GM13977 (cell line): ENCODE measurements around the gene C22orf31.

Experiments used
- DNase-seq: peaks from one replicate; pipeline ENCODE4 v3.0.0; 2012; ENCODE audit warnings: low spot score
- in situ Hi-C: fragments of 300-500 bp; cut with MboI; formaldehyde crosslinking; loops from one replicate; pipeline ENCODE4 v1.12.0; 2022; ENCODE audit warnings: low sequenced_read_pairs, low pct_unique_long_range_greater_than_20kb, mixed read lengths, inconsistent platforms; ENCODE audit not compliant: unreplicated experiment
- TF ChIP-seq, protein P1 (sequence below): IDR thresholded peaks from 2 replicates; pipeline ENCODE4 v1.5.1; 2012; ENCODE audit warnings: mild to moderate bottlenecking, control low read depth; ENCODE audit not compliant: insufficient read depth; ENCODE audit errors: extremely low read depth, missing control alignments

Gene C22orf31

DNA sequence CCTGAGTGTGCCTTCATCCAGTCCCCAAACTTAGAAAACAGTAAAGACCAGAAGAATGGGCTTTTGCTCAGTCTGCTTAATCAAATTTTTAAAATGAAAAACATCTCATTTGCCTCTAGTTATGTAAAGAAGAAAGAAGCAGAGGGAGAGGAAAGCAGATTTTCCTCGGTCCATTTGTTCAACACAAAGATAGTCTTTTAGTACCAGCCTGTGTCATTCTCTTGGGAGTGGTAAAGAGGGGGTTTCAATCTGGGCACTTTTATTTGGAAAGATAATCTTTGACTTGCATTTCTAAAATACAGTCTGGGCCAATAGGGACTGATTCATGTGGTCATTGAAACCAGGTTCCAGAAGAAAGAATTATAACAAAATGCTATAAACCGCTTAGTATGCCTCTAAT lies 40.7 kb upstream of the C22orf31 start:
- DNase-seq, result no peak
- in situ Hi-C loops, result no loop called here
- TF ChIP-seq, protein P1, sequence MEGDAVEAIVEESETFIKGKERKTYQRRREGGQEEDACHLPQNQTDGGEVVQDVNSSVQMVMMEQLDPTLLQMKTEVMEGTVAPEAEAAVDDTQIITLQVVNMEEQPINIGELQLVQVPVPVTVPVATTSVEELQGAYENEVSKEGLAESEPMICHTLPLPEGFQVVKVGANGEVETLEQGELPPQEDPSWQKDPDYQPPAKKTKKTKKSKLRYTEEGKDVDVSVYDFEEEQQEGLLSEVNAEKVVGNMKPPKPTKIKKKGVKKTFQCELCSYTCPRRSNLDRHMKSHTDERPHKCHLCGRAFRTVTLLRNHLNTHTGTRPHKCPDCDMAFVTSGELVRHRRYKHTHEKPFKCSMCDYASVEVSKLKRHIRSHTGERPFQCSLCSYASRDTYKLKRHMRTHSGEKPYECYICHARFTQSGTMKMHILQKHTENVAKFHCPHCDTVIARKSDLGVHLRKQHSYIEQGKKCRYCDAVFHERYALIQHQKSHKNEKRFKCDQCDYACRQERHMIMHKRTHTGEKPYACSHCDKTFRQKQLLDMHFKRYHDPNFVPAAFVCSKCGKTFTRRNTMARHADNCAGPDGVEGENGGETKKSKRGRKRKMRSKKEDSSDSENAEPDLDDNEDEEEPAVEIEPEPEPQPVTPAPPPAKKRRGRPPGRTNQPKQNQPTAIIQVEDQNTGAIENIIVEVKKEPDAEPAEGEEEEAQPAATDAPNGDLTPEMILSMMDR, result no peak

DNA sequence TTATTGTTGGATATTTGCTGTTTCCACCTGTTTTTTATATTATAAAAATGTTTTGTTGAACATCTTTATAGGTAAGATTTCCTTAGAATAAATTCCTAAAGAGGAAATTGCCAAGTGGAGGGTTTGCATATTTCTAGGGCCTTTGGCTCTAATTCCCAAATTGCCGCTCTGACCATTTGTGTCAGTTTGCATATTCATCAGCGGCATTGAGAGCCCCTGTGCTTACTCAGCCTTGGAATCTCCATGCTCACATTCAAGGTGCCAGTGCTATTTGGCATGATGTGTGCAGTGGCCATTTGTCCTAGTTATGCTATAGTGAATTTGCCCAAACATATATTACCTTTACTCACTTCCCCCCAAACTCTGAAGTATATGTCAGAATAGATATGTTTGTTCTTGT lies 36.7 kb upstream of the C22orf31 start:
- in situ Hi-C loops, result no loop called here
- TF ChIP-seq, protein P1, result no peak

GRCh38 chr22:29096736-29097669 lies 35.4 kb upstream of the C22orf31 start:
- in situ Hi-C loops, result no loop called here
- TF ChIP-seq, protein P1, result no peak
- no peak for DNase-seq

More for the DNA sequence above, 36.7 kb upstream of the C22orf31 start:
- DNase-seq, result no peak

GRCh38 chr22:29095459-29095858 lies 33.8 kb upstream of the C22orf31 start:
- TF ChIP-seq, protein P1, result no peak
- no peak for DNase-seq
- in situ Hi-C loops, result no loop called here

DNA sequence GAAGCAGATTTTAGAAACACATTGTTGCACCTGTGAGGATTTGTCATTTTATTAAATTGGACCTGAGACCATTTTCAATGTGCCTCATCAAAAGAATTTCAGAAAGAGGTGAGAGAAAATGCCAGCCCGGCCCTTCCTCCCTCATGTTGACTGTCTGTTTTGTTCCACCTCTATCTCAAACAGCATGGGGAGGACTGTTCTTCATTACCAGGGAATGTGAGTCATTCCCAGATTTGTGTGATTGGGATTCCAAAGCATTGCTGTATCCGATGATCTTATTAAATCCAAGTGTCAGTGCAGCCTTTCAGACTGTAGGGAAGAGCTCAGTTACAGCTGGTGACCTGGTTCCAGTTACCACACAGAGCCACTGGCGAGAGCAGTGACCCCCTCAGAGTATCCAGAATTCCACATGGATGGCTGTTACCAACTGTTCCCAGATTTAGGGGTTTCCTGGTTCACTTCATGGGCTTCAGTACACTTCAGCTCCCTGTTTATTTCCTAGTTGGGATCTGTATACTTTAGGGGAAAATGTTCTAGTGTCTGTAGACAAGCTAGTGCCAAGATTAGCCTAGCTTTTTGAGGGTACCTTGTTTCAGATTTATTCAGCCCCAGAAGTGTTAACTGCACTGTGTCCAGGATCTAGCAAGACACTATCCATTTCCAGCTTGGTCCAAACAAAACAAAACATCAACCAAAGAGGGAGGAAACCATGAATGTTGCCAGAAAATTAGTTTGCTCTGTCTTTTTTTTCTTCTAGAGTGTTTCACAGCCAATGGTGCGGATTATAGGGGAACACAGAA lies 32.1 kb upstream of the C22orf31 start:
- TF ChIP-seq, protein P1, result no peak
- DNase-seq, result no peak
- in situ Hi-C loops, result no loop called here

- TF ChIP-seq, protein P1, result no peak
- in situ Hi-C loops, result no loop called here
- no peak for DNase-seq
These were observed 31.4 kb upstream of the C22orf31 start for GRCh38 chr22:29093030-29093429.
